Subcutaneous adipose tissue (tissue), 4 donors: Measurements from ENCODE around the gene WDR45B. TPM values are rescaled to one million over a fixed set of nuclear protein-coding genes. Genes with fewer than 3 reads are reported as not detected.

Experiments used
- total RNA-seq, 4 donors: library from RNA; depleted of rRNA; stranded (reverse); fragments of >200 nt; gene quantifications; one replicate each; pipeline ENCODE4 v1.1.0, GENCODE V29; 2016
- TF ChIP-seq, protein P1 (sequence below): fragments of 450-650 bp; IDR thresholded peaks from one replicate; pipeline ENCODE4 v1.5.1; 2016; ENCODE audit warnings: low read depth, mild to moderate bottlenecking, control low read depth, antibody characterized with exemption, moderate library complexity

The WDR45B gene
- 10 to 100 TPM; 60.6 to 74.8 (median 63.1) TPM for total RNA-seq

DNA sequence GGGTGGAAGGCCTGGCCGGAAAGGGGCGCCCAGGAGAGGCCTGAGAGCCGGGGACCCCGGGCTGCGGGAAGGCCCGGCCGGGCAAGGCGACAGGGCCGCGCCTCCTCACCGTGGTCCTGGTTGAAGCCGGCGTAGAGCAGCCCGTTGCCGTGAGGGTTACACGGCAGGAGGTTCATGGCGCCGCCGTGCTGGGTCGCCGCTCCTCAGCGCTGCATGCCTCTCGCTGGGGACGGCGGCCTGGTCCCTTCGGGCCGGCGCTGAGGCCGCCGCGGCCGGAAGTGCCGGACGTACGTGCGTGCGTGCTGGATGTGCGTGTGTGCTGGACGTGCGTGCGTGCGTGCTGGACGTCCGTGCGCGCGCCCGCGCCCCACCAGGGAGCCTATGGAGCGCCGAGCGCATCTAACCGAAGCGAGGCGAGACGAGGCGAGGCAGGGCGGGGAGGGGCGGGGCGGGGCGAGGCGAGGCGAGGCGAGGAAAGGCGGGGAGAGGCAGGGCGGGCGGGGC, at the start of gene WDR45B:
TSS of gene WDR45B (minus strand) at position 280 of the 504 bp plus-strand sequence. CDS start at position 176, 104 bp downstream.
- TF ChIP-seq, protein P1, sequence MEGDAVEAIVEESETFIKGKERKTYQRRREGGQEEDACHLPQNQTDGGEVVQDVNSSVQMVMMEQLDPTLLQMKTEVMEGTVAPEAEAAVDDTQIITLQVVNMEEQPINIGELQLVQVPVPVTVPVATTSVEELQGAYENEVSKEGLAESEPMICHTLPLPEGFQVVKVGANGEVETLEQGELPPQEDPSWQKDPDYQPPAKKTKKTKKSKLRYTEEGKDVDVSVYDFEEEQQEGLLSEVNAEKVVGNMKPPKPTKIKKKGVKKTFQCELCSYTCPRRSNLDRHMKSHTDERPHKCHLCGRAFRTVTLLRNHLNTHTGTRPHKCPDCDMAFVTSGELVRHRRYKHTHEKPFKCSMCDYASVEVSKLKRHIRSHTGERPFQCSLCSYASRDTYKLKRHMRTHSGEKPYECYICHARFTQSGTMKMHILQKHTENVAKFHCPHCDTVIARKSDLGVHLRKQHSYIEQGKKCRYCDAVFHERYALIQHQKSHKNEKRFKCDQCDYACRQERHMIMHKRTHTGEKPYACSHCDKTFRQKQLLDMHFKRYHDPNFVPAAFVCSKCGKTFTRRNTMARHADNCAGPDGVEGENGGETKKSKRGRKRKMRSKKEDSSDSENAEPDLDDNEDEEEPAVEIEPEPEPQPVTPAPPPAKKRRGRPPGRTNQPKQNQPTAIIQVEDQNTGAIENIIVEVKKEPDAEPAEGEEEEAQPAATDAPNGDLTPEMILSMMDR = no peak

DNA sequence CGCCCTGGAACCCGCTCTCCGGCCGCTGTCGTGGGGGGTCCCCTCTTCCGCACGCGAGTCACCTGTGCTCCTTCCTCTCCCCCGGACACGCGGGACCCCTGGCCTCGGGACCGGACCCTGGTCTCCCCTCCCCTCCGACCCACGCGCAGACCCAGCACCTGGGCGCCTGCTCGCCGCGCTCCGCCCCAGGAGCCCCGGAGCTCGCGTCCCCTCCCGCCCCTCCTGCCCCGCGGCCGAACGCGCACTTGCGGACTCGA, 49.5 kb upstream of the WDR45B start:
- TF ChIP-seq, protein P1 = no peak

DNA sequence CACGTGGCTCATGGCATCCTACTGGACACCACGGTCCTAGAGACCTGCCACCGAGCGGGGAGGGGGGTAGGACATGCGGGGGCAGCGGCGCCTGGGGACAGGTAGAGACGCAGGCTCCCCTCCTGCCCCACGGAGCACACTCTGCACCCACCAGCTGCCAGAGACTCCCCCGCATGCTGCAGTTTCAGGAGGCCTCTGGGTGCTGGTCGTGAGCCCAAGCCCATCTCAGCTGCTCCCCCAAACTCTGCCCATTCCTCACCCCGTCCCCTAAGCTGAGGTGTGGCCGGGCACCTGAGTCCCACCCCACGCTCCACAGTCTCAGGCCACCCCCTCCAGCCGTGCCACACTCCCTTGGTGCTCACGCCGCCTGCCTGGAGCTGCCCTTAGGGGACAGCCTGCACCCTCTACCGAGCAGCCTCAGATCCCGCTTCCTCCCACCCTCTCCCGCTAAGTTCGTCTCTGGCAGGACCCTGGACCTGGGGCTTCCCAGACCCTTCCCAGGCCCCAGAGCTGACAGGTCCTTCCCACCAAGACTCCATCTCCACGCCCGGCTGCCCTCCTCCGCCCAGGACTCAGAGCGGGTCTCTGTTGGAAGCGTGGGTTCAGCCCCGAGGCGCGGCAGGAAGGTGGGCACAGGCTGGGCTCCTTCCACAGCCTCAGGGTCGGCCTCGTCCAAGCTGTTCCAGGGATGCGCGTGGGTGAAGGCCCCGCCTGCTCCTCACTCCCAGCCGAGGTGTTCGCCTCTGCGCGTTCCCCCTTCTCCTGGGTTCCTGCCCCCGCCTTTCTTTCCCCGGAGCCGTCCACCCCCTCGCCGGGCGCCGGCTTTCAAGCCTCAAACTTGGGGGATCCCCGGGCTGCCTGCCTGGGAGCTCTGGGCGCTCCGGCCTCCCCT, 48.9 kb upstream of the WDR45B start:
- TF ChIP-seq, protein P1 = no peak

DNA sequence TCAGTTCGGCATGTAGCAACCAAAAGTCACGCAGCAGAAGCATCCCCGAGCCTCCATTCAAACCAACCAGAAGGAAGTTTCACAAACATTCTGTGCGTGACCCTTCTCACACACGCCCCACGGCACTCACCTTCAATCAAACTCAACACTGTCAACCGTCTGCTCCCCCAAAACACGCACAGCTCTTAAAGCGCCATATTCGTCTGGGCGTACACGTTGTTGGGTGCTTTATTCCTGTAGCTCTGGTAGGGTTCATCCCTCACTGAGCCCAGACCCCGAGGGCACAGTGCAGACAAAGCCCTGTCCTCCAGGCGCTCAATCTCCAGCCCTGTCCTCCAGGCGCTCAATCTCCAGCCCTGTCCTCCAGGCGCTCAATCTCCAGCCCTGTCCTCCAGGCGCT, 48.0 kb upstream of the WDR45B start:
- TF ChIP-seq, protein P1 = no peak

DNA sequence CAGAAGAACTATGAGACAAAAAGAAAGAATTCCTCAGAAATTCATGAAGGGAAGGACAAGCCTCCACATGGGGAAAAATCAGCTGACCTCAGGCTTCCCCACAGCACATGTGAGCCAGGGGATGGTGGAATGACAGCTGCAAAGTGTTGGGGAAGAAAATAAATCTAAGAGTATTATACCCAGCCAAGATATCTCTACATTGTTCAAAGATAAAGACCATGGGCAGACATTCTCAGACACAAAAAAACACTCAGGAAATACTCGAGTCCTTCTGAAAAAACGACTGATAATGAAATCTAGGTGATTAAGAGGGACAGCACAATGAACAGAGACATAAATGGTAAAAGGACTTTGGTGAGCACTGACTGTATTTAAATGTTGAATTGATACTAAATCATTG, 46.4 kb upstream of the WDR45B start:
- TF ChIP-seq, protein P1 = no peak

DNA sequence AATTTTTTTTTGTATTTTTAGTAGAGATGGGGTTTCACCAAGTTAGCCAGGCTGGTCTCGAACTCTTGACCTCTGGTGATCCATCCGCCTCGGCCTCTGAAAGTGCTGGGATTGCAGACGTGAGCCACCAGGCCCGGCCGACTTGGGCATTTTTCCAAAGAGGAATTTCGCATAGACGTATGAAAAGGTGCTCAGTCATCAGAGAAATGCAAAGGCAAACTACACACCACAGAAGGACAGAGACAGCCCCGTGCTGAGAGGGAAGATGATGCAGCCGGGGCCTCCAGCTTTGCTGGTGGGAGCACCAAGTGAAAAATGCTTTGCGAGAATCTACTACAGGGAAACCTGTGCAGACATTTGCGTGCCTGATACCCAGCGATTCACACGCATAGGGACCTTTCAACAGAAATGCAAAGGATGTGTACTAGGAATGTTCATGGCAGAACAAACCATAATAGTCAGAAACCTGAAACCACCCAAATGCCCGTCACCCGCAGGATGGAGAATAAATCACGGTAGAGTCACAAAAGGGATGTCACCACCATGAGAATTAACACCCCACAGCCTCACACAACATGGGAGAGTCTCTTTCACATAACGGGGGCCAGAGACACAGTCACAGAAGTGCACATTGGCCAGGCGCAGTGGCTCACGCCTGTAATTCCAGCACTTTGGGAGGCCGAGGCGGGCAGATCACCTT, 45.1 kb upstream of the WDR45B start:
- TF ChIP-seq, protein P1 = no peak

DNA sequence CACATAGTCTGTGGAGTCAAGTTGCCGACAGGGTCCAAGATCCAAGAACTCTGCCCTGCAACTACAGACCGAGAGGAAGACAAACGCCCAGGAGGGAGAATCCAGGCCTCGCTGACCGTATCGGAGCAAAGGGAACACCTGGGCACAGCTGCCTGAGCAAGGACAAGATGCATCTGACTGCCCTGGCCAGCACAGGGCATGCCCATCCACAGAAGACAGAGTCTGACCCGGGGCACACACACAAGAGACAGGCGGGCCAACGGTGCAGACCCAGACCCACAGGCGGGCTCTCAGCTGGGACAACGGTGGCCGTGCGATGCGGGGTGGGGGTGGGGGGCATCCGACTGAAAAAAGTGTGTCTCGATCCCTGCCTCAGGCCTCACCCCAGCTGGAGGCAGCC, 44.0 kb upstream of the WDR45B start:
- TF ChIP-seq, protein P1 = no peak
